GM18858 (cell line): ENCODE measurements around the gene TNFRSF11A.

Experiments used
- ATAC-seq: cut with Tn5 transposase; IDR thresholded peaks from one replicate; pipeline ENCODE4 v1.9.1; 2021; ENCODE audit not compliant: unreplicated experiment

The TNFRSF11A gene

DNA sequence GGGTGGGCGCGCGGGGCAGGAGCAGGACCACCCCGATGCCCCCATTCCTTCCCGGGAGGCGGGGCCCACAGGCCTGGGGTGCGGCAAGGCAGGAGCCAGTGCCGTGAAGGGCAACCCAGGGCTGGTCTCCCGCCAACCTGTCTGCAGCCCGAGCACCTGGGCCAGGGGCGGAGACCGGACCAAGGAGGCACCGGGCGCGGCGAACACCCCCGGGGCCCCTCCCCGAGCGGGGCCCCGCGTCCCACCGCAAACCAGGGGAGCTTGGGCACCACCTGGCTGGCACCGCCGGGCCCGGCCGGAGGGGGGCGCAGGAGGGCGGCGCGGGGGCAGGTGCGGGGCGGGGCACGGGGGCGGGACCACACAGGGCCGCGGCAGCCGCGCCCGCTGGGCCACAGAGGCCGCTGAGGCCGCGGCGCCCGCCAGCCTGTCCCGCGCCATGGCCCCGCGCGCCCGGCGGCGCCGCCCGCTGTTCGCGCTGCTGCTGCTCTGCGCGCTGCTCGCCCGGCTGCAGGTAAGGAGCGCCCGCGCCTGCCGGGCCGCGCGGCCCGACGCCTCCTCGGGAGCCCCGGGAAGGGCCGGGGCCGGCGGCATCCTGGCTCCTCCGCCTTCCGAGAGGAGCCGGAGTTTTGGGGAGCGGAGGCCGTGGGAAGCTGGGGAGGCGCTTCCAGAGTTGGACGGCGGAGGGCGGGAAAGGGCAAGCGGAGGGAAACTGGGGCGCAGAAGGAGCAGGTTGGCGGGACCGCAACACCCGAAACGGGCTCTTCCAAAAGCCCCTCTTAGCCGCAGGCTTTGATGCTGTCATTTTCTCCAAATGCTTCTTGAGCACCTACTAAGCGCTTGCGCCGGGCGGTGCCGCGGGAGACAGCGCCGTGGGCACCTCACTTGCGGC, at the start of gene TNFRSF11A:
TSS of gene TNFRSF11A (plus strand) at position 394 of the 889 bp plus-strand sequence. CDS start at position 437, 43 bp downstream.
- ATAC-seq = peak; percentile 60

DNA sequence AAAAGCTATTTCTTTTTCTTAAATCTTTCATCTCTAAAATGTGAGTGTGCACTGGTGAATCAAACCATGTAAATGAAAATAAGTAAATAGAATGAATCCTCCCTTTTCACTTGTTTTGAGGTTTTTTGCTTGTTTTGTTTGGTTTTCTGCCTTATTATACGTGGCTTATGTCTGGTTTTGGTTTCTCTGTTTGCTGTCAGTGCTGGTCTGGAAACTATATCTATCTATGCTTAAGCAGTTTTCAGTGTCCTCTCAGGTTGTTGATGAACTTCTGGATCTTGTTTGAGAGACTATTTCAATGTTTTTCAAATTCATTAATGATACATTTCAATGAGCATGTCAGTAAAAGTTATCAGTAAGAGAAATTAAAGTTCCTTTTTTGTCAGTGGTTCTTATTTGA, 48.1 kb upstream of the TNFRSF11A start:
- ATAC-seq = no peak

DNA sequence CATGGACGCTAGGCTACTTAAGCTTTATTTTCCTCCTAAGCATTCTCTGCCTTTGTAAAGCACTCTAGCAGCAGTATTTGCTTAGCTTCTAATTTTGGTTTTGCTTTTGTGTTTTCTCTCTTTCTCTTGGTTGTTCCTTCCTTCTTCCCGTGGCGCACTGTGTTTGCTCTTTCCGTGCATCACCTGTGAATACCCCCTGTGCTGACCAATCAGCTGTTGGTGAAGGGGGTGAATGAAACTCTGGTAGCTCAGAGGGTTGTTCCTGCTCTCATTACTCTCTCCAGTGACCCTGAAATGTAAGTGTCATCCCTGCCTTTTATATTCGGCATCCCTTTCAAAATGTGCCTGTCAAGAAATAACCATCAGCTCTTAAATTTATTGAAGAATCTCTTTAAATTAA, 45.5 kb upstream of the TNFRSF11A start:
- ATAC-seq = no peak

DNA sequence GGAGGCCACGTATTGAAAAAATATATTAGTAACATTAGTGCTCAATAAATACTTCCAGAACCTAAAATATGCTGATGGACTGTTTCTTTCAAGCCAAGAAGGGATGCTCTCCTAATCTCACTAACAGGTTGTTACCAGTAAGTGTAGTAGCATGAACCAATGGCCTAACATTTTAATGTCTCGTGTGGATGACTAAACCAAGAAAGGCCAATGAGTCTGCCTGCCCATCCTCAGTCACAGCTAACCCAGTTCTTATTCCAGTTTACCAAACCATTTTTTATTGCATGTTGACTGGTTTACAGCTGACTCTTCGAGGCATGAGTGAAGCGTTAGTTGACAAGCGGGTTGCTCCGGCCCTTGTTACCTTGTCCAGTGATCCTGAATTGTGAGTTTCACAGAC, 45.1 kb upstream of the TNFRSF11A start:
- no peak for ATAC-seq

DNA sequence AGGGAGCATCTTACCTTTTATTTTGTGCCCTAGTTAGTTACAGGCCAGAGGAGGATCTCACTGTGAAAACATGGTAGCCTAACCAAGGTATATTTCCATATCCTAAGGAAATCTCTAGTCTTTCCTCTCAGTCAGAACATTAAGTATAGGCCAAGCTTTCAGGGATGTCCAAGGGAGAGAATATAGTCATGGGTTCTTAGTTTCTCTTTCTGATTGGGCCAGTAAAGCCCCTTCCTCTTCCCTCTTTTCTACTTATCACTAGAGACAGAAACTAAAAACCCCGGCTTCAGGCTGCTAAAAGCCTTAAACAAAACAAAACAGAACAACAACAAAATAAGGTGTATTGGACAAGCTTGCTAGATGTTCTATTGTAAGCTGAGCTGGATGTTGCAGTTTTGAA, 44.3 kb upstream of the TNFRSF11A start:
- no peak for ATAC-seq

DNA sequence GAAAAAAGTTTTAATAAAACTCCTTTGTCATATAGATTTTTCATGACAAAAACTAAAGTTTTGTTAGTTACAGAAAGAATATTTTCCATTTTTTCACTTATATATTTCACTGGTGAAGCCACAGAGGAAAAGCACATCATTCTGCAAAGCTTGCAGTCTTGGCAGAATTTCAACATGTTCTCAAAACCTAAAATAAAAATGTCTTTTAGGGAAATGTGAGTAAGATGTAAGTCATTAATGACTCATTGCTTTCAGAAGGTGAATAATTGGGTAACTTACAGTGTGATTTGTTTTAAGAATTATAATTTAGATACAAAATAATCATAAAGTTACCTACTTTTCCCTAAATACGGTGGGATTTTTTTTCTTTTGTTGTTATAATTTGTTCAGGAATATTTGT, 43.4 kb upstream of the TNFRSF11A start:
- no peak for ATAC-seq

DNA sequence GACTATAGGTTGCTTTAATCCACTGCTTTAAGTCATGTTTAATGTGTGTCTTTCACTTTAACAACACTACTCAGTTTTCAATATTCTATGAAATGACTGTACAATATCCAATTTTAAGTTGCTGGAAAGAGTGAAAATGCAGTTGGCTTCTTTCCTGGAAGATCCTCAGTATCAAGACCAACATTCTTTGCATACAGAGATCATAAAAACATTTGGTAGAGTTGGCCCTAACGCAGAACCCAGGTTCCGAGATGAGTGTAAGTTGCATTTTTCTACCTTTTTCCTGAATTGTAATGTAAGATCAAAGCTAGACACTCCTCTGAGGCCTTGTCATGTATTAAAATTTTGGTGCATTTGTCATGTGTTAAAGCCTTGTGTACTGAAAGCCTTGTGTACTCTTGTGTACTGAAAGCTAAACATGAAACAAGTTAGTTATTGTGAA, 42.9 kb upstream of the TNFRSF11A start:
- no peak for ATAC-seq

DNA sequence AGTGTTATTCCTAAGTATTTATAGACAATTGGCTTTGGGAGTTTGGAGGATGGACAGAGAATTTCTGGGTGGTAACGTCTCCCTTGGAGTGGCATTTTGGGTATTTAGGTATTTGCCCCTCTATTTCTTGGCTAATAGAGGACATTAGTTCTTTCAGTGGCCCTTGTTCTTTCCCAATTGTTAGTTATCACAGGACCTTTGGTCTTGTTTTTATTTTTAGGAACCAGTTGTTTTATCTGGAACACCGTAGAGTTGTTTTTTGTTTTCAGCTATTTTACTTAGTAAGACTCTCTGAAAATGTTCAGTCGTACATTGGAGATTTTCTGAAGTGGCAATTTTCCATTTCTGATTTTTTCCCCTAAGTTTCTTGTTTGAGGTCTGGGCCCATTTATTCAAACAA, 40.5 kb upstream of the TNFRSF11A start:
- no peak for ATAC-seq

DNA sequence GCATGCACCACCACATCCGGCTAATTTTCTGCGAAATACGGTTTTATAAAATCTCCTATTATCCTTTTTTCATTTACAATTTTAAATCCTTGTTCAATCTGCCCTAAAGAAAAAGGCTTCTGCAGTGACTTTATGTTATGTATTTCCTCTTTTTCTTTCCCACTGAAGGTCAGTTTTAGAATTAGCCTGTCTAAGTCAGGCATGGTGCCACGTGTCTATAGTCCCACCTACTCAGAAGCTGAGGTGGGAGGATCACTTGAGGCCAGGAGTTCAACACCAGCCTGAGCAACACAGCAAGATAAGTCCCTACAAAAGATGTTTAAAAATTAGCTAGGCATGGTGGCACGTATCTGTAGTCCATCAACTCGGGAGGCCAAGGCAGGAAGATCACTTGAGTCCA, 39.8 kb upstream of the TNFRSF11A start:
- no peak for ATAC-seq

DNA sequence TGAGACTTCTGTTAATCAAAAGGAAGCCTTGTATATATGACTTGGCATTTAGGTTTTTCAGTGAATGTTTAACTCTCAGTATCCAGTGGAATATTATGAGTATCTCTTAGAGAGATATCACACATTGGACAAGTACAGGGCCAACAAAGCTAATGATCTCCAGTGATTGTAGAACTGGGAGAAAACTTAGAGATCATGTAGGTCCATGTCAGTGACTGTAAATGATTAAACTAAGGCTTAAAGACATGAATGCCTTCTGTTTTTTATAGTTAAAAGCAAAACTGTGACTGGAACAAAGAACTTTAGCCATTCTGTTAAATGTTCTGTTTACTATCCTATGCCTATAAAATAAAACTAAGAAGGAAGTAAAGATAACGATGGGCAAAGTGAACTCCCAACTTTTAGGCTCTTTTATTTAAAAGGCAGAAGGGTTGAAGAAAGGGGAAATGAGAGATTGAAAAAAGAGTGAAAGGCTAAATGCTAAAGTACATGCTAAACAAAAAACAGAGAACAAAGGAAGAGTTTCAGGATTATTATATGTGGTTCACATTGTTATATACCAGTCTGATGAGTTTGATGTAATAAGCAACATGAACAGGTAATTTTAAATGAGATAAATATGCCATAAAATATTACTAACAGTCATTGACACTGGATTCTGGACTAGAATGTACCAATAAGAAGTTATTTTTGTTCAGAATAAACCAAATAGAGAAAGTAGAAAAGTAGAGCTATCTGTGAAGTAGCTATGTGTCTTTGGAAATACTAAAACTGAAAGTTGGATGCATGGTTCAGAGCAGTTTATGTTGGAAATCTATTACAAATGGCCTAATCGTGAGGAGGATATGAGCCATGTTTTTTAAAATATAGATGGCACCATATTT, 37.1 kb upstream of the TNFRSF11A start:
- ATAC-seq = peak; percentile 30

DNA sequence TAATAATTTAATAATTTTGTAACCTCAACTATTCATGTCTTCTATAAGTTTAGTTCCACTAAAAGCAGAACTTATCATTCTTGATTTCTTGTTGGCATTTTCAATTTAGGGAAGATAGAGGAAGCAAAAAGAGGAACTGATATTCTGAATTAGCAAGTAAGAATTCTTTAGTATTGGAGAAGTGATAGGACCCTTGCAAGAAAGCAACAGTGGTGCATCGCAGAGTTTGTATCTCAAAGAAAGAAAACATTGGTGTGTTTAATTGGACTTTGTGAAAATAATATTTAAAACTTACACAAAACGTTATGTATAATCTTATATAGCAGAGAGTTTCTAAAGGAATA, 36.5 kb upstream of the TNFRSF11A start:
- peak; percentile 50 for ATAC-seq

DNA sequence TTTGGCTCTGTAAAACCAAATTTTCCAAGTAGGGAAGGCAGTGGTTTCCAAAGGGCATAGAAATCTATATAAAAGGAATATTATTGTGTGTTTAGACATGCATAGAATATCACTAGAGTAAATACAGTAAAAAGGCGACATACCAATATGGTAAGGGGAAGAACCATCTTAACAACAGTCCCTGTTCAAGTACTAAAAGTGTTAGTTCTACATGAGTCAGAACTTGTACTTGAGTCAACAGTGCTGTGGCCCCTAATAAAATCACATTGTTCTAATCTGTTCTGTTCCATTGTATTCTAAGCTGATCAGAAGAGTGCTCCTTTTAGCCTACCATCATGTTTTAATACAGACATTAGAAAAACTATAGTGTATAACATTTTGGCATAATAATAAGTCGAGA, 36.1 kb upstream of the TNFRSF11A start:
- peak; percentile 61 for ATAC-seq

DNA sequence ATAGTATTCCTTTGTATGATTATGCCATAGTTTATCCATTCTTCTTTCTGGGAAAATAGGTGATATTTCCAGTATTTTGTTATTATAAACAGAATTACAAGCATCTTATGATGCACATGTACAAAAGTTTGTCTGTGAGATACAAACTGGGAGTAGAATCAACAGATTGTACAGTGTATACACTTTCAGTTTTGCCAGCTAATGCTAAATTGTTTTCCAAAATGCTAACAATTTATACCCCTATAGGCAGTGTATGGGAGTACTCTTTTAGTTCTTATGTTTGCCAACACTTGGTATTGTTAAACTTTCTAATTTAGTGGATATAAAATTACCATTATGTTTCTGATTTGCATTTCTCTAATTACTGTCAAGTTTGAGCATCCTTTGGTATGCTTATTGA, 31.0 kb upstream of the TNFRSF11A start:
- no peak for ATAC-seq

DNA sequence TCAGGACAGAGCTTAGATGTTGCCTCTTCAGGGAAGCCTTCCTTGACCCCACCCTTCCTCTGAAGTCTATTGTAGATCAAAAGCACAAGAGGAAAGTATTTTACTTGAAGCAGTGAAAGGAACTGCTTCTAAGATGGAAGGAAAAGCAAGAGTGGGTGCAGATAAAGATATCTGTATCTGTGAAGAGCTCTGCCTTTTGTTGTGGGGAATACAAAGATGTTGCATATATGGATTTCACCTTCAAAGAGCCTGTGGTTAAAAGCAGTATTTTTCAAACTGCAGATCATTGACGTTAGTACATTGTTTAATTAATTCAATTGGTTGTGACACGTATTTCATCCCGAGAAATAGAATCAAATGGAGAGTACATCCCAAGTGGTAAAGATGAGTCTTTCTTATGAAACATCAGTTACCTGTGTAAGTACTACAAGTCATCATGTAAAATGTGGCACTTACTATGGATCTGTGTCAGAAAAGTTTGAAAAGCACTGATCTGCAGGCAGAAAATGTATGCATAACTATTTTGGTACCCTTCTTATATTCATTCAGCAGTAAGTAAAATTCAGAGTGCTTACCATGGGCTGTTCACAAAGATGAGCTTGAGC, 24.6 kb upstream of the TNFRSF11A start:
- no peak for ATAC-seq

DNA sequence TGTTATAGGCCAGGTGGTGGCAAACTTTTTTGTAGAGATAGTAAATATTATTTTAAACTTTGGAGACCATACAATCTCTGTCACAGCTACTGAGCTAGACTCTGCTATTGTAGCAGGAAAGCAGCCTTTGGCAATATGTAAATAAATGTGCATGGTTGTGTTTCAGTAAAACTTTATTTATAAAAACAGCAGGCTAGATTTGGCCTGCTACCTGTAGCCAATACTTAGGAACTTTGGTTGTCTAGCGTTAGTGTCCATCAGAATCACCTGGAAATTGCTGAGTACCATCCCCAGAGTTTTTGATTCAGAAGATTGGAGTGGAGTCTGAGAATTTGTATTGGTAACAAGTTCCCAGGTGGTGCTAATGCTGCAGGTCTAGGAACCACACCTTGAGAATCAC, 23.8 kb upstream of the TNFRSF11A start:
- ATAC-seq = no peak

DNA sequence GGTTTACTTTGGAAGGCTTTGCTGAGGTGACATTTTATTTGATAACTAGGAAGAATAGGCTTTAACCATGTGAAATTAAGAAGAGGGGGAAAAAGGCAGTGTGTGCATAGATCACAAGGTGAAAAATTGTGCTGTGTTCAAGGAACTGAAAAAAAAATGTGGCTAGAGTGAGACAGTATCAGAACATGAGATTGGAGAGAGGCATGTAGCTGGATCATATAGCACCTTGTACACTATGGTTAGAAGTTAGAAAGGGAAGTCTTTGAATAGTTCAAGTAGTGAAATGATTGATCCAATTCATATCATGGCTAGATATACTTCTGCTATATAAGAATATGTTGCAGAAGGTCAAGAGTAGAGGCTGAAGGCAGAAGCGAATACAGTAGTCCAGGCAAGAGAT, 12.3 kb upstream of the TNFRSF11A start:
- ATAC-seq = no peak

DNA sequence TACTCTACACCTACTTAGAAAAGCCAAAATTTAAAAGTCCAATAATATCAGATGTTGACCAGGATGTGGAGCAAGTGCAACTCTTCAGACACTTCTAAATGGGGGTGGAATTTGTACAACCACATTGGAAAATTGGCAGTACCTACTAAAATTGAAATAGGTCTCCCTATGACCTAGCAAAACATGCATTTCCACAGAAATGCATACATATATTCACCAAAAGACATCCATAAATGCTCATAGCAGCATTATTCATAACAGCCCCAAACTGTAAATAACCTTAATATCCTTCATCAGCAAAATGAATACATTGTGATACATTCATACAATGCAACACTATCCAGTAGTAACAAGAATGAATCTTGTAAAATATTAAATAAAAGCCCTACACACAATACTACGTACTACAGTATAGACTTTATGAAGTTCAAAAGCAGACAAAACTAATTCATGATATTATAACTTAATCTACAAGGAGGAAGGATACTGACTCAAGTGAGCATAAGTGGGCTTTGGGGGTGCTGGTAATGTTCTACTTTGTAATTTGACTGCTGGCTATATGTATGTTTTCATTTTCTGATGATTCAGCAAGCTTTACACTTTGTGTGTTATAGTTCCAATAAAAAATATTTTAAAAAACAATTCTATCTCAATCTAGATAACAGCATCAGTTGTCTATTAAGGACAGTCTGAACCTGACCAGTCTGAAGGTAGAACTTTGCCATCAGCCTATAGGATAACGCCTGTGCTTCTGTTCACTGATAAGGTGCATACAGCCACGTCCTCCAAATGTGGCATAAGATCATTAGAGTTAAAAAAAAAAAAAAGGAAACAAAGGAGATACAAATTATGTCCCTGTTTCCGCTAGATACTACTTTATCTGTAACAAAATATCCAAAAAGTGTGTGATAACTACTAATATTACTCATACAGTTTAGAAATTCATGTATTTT, 6.6 kb upstream of the TNFRSF11A start:
- no peak for ATAC-seq

DNA sequence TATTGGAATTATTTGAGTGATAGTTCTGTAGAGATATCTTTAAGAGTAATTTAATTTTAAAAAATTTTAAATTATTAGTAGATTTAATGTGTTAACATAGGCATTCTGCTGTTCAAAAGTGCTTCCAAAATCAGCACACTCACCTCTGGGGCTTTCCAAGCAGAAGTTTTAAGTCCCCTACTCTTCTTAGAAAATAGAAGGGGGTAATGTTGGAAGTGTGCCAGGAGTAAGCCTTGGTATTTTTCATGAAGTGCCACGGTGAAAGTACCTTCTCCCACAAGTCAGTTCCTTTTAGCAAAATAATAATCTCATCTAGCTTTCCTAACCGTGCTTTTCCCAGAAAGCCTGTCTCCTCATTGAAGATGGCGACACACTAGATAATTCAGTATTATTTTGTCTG, 3.9 kb upstream of the TNFRSF11A start:
- ATAC-seq = no peak

DNA sequence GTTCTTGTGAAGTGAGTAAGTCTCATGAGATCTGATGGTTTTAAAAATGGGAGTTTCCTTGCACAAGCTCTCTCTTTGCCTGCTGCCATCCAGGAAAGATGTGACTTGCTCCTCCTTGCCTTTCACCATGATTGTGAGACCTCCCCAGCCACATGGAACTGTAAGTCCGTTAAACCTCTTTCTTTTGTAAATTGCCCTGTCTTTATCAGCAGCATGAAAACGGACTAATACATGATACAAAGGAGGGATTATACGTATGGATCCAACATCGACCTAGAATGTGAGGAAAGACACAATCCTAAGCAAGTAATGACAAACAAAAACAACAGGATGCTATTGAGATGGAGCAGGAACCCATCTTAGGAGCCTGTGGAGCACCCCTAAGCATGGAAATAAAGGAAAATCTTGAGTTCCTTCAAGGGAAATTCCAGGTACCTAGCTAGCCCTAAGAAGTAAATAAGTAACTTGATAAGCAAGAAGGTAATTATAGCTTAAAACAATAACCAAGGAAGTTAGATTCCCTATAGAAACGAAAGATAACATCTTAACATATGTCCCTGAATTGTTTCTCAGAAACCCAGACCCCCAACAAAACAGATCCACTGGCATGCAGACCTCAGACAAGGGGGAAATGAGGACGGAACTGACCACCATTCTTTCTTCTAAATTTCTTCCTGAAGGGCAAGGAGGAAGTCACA, 1.5 kb upstream of the TNFRSF11A start:
- ATAC-seq = no peak
